Measurements from ENCODE around the gene TMED4. TPM values are rescaled to one million over a fixed set of nuclear protein-coding genes. Genes with fewer than 3 reads are reported as not detected.

The TMED4 gene
- 74.2 TPM for total RNA-seq

DNA sequence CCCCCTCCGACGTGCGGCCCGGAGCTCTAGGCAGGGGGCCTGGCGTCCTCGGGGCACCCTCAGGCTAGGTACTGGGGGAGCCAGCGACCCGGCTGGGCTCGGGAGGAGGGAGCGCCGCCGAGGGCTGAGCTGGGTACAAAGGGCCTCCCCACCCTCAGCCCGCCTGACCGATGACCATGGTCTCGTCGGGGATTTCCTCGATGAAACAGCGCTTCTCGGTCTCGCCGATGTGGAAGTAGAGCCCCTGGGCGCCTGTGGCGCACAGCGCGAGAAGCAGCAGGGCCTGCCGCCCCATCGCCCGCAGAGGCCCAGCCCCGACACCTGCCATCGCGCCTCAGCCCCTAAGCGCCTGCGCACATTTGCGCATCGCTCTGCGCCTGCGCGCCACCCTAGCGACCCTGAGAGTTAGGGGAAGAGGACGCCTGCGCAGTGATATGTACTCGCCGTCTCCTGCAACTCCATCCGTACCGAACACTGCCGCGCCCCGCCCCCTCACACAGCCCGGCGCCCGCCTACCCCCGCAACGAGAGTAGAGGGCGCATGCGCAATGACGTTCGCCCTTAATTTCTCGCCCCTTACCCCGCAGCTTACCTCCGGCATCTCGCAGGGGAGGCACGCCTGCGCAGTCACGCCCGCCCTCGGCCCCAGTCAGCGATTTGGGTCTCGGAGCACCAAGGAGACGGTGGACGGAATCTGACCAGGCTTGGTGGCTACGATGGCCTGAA is at the start of gene TMED4:
Gene TMED4, minus strand, starts transcription at position 353 of the 725 bp plus-strand sequence. Its CDS starts 25 bp downstream, at position 328.
- DNase-seq: peak; percentile 97

DNA sequence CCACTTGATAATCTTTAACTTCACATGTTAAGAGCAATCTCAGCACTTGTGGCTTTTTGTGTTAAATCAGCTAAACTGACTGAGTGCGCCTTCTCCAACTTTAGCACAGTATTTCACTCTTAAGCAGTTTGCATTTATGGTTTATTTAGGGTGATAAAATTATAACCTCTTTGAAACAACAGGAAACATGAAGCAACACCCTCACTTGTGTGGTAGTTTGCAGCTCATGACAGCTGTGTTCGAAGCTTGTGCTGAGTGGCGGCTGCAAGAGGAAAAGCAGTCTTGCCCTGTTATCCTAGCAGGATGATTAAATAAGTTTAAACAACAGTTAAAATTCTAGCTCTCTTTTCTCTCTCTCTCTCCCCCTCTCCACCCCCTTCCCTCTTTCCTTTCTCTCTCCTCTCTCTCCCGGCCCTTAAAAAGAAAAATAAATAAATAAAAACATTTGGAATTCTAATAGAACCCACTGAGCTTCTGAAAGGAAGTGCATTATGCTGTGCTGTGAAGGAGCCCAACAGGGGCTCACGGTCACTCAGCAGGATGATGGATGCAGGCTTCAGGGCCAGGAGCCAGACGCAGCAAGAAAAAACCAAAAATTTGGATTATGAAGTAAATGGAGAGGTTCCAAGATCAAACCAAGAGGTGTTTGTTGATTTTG is 49.6 kb upstream of the TMED4 start:
- no peak for DNase-seq

DNA sequence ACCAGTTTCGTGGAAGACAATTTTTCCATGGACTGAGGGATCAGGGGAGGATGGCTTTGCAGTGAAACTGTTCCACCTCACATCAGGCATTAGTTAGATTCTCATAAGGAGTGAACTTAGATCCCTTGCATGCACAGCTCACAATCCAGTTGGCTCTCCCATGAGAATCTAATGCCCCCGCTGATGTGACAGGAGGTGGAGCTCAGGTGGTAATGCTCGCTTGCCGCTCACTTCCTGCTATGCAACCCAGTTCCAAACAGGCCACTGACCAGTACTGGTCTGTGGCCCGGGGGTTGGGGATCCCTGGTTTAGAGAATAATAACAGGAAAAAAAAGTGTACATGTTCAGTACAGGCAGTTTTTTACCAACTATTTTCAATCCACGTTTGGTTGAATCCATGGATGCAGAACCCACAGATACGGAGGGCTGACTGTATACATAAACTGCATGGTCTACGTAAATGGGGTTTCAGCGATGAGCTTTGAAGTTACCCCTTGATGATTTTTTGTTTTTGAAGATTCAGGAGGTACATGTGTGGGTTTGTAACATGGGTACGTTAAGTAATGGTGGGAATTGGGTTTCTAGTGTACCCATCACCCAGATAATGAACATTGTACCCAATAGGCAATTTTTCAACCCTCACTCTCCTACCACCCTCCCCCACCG is 48.9 kb upstream of the TMED4 start:
- DNase-seq: no peak

DNA sequence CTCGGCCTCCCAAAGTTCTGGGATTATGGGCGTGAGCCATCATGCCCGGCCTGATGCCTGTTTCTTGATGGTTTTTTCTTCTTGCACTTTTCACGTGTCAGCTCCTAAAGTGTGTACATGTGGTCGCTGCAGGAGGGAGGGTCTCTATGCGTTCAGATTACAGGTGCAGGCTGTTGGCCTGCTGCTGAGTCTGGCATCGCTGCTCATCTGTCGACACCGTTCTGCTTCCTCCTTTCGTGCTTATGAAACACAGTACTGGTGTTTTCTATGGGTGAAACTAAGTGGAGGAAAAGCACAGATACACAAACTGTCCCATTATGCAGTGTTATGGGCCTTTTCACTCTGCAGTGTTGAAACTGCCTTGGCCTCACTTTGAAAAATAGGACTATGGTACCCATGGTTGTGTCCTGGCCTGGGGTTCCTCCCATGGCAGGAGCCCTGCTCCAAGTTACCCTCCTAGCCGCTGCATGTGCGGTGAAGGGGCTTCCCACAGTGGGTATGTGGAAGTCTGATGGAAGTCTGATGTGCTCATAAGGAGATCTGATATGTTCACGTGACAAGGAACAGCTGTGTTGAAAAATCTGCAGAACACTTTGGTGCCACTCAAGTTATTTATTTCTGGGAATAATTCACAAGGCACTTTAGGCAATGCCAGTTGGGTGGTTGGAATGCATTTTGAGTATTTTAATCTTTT is 47.9 kb upstream of the TMED4 start:
- no peak for DNase-seq

DNA sequence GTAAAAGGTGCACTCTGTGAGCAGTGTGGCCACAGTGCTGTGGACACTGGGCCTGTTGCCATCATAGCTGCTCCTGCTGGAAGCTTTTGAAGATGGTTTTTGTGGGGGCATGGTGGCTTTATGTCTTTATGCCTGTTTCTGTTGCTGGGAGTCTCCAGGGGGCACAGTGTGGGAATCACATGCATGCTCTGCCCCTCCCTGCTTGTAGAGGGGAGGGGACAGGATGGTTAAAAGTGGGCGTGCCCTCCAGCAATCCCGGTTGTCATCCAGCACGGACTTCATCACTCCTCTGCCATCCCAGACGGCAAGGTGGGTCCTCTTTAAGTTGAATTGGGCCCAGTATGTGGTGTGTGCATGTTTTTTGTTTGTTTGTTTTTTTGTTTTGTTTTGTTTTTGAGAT is 44.6 kb upstream of the TMED4 start:
- no peak for DNase-seq

DNA sequence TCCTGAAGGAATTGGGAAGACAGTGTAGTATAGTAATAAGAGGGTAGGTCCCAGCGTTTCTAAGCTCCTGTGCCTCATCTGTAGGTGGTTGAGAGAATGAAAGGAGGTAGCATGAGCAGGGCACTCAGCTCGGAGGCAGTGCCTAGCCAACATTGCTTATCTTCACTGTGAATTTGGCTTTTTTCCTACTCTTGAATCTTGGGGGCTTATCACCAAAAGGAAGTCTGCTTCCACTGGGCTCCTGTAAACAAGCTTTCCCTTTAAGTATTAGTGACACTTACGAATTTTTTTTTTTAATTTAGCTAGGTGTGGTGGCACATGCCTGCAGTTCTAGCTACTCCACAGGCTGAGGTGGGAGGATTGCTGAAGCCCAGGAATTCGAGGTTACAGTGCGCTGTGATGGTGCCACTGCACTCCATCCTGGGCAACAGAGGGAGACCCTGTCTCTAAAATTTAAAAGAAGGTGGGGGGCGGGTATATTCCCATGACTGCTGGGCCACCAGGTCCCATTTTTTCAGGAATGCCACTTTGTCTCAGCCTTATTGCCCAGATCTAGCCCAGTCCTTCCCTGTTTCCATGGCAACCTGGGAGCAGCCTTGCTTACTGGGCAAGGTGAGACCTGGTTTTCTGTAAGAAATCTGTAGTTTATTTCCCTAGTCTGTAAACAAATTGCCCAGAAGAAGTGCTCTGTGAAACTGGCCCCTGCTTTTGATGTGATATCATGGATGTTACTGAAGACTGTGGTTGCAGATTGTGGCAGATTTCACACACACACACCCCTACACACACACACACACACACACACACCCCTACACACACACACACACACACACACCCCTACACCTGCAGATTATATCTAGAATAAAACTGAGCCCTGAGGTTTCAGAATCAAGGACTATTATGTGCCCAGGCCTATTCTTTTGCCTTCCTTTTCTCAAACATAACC is 43.8 kb upstream of the TMED4 start:
- no peak for DNase-seq

DNA sequence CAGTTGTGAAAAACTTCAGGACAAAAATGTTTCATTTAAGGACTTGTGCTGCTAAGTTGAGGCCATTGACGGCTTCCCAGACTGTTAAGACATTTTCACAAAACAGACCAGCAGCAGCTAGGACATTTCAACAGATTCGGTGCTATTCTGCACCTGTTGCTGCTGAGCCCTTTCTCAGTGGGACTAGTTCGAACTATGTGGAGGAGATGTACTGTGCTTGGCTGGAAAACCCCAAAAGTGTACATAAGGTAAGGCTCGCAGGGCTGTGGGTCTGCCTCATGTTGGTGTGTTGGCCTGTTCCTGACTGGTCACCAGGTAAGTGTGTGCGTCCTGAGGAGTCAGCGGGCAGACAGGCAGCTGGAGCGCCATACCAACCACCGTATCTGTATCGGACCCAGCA is 42.3 kb upstream of the TMED4 start:
- no peak for DNase-seq

DNA sequence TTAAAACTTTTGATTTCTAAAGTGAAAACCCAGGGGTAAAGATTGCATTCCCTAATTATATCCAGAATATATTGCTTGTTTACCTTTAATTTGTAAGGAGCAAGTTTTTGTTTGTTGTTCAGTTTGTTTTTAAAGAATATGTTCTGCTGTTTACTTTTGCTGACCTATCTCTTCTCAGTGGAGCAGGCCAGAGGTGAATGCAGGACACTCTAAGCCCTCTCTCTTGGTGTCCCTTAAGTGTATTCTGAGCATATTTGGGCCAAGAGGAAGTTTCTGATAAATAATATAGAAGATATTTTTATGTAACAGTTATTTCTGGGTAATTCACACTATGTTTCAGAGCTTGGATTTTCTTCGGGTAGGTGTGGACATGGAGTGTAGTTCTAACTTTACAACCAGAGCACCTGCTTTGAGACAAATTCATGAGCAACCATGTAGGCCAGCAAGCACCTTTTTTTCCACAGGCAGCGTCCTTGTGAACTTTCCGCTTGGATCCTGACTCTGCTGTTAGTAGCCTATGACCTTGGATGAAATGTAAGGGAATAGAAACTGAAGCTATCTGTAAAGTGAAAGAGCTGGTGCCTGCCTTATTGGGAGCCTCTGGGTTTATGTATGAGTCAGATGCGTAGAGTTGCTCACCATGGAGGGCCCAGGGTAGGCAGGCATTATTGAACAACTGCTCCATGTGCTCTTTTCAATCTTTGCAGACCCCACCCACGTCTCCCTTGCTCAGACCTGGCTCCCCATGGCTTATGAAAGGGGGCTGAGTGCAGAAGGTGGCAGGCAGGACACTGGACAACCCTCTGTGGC is 40.5 kb upstream of the TMED4 start:
- no peak for DNase-seq

DNA sequence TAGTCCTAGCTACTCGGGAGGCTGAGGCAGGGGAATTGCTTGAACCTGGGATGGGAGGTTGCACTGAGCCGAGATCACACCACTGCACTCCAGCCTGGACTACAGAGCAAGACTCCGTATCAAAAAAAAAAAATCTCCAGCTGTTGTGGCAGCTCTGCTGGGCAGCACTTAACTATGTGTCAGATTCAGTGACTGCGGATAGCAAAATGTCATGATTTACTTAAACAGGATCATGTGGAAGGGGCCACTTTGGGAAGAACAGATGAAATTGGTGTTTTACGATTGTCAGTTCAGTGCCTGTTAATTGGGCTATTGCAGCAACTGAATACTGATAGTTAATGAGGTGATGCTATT is 39.7 kb upstream of the TMED4 start:
- DNase-seq: no peak

DNA sequence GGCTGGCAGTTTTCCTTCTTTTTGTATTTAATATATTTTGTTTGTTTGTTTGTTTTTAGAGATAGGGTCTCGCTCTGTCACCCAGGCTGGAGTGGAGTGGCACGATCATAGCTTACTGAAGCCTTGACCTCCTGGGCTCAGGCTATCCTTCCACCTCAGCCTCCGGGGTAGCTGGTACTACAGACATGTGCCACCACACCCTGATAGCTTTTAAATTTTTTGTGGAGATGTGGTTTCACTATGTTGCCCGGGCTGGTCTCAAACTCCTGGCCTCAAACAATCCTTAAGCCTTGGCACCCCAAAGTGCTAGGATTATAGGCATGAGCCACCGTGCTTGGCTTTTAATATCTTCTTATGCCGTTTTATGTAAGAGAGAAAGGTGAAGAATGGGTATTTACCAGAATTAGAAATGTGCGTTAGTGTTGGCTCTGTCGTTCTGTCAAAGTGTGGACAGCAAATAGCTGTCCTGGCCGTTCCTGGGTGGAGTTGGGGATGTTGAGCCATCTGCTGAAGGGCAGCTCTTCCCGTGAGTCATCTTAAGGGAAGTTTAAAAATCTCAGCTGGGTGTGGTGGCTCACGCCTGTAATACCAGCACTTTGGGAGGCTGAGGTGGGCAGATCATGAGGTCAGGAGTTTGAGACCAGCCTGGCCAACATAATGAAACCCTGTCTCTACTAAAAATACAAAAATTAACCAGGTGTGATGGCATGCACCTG is 39.2 kb upstream of the TMED4 start:
- DNase-seq: no peak

DNA sequence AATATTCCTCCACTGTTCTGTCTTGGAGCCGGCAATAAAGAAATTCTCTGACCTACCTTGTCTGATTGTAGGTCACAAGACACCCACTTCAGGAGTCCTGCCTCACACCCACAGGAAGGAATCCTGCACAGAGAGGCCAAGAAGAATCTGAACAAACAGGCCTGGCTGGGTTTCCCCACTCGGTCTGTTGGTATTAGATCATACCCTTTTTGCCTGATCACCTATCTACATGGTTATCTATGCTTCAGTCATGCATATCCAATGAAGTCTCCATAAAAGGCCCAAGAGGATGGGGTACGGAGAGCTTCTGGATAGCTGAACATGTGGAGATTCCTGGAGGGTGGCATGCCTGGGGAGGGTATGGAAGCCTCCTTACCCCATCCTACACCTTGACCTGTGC is 36.7 kb upstream of the TMED4 start:
- no peak for DNase-seq

DNA sequence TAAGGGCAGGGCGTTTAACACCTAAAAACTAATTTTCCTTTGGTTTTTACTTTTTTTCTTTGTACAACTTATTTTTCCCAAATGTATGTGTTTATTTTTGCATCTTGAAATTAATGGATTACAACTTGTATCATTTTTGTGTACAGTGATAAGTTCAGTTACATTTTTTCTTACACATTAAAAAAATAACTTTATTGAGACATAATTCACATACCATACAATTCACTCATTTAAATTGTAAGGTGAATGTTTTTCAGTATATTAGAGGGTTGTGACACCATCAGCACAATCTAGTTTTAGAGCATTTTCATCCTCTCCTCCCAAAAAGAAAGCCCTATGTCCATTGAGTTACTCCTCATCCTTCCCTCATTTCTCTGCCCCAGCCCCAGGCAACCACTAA is 36.0 kb upstream of the TMED4 start:
- no peak for DNase-seq

DNA sequence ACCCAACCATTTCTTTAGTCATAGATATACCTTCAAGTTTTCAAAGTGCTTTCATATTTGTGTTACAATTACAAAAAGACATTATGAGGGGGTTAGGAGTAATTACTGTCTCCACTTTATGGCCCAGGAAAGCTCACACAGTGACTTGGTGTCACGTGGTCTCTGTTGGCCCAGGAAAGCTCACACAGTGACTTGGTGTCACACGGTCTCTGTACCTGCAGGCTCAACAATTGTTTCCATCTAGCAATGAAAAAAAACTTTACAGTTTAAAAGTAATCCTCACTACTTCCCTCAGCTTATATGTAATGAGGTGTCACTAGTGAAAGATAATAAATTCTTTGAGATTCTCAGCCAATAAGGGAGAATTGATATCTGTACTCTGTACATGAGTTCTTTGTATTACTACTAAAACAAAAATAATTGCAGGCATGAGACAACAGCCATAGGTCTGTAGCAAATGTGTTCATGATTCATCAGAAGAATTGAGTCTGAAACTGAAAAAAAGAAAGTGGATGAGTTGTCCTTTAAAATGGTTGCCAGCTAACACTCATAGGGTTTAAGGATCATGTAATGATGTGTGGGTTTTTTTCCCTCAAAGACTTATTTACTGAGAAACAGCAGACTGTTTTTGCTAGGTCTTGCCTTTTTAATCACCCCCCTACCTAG is 35.3 kb upstream of the TMED4 start:
- DNase-seq: no peak

DNA sequence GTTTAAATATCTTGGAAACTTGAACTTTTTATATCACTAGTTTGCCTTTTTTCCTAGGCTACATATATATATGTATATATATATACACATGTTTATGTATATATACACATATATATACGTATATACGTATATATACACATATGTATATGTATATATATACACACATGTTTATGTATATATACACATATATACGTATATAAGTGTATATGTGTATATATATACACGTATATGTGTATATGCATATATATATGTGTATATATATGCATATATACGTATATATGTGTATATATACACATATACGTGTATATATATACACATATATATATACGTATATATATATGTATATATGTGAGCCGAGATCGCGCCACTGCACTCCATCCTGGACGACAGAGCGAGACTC is 34.5 kb upstream of the TMED4 start:
- DNase-seq: no peak

DNA sequence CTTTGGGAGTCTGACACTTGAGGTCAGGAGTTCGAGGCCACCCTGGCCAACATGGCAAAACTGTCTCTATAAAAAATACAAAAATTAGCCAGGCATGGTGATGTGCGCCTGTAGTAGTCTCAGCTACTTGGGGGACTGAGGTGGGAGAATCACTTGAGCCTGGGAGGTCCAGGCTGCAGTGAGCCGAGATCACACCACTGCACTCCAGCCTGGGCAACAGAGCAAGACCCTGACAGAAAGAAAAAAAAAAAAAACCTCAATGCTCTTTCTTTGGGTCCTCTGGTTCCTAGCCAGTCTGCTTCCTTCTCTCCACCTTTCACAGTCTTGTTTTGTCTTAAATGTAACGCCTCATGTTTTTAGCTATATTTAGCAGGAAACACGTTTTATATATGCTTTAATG is 33.8 kb upstream of the TMED4 start:
- no peak for DNase-seq

DNA sequence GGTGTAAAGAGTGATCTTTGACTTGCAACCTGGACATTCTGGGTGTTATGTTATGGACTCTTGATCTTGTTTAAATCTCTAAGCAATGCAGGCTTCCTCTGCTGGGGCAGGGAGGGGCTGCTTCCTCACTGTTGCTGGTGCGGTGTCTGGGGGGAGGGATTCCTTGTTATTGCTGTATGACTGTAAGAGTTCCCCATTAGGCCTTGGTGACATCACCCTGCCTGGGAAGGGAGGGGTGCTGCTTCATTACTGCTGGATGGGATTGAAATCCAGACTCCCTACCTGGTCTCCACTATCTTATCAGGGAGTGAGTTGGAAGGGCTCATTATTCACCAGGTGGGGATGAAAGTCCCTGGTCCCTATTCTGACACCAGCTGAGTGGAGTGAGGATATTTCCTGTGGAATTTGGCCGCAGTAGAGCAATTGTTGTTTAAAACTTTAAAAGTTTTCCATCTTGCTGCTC is 33.1 kb upstream of the TMED4 start:
- no peak for DNase-seq

DNA sequence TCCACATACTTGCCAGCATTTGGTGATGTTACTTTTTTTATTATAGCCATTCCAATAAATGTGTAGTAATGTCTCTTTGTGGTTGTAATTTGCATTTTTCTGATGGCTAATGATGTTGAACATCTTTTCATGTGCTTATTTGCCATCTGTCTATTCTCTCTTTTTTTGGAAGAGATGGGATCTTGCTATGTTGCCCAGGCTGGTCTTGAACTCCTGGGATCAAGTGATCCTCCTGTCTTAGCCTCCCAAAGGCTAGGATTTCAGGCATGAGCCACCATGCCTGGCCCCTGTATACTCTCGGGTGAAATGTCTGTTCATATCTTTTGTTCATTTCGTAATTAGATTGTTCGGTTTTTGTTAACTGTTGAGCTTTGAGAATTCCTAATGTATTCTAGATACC is 27.8 kb upstream of the TMED4 start:
- no peak for DNase-seq

DNA sequence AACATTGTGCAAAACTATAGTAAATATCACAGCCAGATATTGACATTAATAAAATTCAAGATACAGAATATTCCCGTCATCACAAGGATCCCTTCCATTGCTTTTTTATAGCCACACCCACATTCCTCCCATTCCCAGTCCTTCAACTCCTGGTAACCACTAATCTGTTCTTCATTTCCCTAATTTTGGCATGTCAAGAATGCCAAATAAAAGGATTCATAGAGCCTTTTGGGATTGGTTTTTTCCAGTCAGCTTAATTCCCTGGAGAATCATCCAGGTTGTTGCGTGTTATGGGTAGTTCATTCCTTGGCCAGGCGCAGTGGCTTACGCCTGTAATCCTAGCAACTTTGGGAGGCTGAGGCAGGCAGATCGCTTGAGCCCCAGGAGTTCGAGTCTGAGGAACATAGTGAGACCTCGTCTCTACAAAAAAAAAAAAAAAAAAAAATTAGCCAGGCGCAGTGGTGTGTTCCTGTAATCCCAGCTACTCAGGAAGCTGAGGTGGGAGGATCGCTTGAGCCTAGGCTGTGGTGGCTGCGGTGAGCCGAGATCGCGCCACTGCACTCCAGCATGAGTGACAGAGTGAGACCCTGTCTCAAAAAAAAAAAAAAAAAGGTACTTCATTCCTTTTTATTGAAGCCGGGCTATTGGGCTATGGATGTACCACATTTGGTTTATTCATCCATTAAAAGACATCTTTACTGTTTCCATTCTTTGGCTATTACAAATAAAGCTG is 27.1 kb upstream of the TMED4 start:
- no peak for DNase-seq
